Right lobe of liver (tissue), 4 donors: ENCODE results near the gene RBFOX2.

Experiments used
- POLR2A ChIP-seq: fragments of 450-650 bp; IDR thresholded peaks from one replicate; pipeline ENCODE4 v1.6.1; 2017; ENCODE audit warnings: antibody characterized with exemption, mild to moderate bottlenecking
- TF ChIP-seq, protein P1 (sequence below), 4 donors: fragments of 200-600 bp in 3 of 4; fragments of 450-650 bp in 1 of 4; IDR thresholded peaks; one replicate each; pipeline versions ENCODE4 v1.5.1 to v1.8.0; 2016 to 2022; ENCODE audit warnings: antibody characterized with exemption in 4 of 4, mild to moderate bottlenecking in 2 of 4
- donor health status: DM: no; HTN: no; CAD: no.
- donor health status: DM: no; HTN: no; CAD: no.
- donor health status: DM: no; HTN: yes; CAD: no.

DNA sequence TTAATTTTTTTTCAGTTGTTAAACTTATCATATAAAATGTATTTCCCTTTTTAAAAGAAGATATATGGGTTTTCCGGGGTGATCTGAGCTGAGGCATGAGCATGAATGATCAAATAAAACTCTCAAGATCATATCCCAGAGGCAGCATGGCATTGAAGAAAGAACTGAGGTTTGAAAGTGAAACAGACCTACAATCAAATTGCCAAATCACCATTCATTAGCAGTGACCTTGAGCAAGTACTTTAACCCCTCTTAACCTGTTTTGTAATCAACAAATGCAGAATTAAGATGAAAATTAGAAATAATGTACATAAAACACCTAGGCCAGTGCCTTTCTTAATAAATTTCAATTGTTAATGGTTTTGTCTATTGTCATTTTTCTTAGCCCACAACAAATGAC is 116.0 kb downstream of the RBFOX2 start:
- TF ChIP-seq, protein P1, sequence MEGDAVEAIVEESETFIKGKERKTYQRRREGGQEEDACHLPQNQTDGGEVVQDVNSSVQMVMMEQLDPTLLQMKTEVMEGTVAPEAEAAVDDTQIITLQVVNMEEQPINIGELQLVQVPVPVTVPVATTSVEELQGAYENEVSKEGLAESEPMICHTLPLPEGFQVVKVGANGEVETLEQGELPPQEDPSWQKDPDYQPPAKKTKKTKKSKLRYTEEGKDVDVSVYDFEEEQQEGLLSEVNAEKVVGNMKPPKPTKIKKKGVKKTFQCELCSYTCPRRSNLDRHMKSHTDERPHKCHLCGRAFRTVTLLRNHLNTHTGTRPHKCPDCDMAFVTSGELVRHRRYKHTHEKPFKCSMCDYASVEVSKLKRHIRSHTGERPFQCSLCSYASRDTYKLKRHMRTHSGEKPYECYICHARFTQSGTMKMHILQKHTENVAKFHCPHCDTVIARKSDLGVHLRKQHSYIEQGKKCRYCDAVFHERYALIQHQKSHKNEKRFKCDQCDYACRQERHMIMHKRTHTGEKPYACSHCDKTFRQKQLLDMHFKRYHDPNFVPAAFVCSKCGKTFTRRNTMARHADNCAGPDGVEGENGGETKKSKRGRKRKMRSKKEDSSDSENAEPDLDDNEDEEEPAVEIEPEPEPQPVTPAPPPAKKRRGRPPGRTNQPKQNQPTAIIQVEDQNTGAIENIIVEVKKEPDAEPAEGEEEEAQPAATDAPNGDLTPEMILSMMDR (IDR thresholded peaks at IDR 0.05), result no peak
- TF ChIP-seq POLR2A, result no peak
